ENCODE data around the gene DPM1.

The DPM1 gene

GRCh38 chr20:50969435-50969834, 11.1 kb upstream of the DPM1 start:
- DNase-seq (ENCODE audit: extremely low read depth, low read depth), result no peak
- no peak overlapping the region for H3K4me3 ChIP-seq (replicated peaks; ENCODE audit: low read depth, low read length)
- TF ChIP-seq, protein P1, sequence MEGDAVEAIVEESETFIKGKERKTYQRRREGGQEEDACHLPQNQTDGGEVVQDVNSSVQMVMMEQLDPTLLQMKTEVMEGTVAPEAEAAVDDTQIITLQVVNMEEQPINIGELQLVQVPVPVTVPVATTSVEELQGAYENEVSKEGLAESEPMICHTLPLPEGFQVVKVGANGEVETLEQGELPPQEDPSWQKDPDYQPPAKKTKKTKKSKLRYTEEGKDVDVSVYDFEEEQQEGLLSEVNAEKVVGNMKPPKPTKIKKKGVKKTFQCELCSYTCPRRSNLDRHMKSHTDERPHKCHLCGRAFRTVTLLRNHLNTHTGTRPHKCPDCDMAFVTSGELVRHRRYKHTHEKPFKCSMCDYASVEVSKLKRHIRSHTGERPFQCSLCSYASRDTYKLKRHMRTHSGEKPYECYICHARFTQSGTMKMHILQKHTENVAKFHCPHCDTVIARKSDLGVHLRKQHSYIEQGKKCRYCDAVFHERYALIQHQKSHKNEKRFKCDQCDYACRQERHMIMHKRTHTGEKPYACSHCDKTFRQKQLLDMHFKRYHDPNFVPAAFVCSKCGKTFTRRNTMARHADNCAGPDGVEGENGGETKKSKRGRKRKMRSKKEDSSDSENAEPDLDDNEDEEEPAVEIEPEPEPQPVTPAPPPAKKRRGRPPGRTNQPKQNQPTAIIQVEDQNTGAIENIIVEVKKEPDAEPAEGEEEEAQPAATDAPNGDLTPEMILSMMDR (IDR thresholded peaks at IDR 0.05; ENCODE audit: low read depth, low read length, missing control alignments), result no peak

DNA sequence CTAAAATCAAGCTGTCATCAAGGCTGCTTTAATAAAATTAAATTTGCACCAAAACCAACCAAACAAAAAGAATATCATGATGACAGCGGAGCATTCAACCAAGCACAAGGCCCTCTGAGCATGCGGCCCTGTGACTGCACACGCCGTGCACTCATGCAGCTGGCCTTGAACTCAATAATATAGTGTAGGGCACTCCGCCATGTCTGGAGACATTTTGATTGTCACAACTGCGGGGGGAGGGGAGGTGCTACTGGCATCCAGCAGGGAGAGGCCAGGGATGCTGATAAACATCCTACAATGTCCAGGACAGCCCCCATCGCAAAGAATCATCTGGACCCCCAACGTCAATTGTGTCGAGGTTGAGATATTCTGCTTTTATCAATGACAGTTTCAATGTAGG, 10.0 kb upstream of the DPM1 start:
- H3K4me3 ChIP-seq (replicated peaks; ENCODE audit: low read depth, low read length), result no peak overlapping the region
- DNase-seq (ENCODE audit: extremely low read depth, low read depth), result no peak
- TF ChIP-seq, protein P1 (IDR thresholded peaks at IDR 0.05; ENCODE audit: low read depth, low read length, missing control alignments), result no peak

DNA sequence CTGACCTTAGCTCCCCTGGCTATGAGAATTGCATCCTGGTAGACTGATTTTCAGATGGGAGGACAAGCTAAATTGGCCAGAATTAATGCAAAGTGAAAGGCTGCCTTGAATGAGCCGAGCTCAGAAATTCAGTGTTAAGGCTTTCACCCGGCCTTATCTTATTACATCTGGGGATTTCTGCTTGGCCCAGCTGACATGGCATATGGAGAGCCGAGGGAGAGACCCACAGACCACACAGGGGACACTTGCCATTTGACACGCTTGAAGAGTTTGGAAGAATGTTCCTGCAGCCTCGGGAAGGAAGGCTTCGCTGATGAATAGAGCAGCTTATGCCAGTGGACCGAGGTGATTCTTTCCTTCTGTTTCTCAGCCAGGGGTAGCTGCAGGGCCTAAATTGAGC, 9.3 kb upstream of the DPM1 start:
- no peak for DNase-seq (ENCODE audit: extremely low read depth, low read depth)
- no peak overlapping the region for H3K4me3 ChIP-seq (replicated peaks; ENCODE audit: low read depth, low read length)
- TF ChIP-seq, protein P1 (IDR thresholded peaks at IDR 0.05; ENCODE audit: low read depth, low read length, missing control alignments), result no peak

GRCh38 chr20:50959543-50960126, 1.3 kb upstream of the DPM1 start:
- TF ChIP-seq, protein P1 (IDR thresholded peaks at IDR 0.05; ENCODE audit: low read depth, low read length, missing control alignments), result no peak

DNA sequence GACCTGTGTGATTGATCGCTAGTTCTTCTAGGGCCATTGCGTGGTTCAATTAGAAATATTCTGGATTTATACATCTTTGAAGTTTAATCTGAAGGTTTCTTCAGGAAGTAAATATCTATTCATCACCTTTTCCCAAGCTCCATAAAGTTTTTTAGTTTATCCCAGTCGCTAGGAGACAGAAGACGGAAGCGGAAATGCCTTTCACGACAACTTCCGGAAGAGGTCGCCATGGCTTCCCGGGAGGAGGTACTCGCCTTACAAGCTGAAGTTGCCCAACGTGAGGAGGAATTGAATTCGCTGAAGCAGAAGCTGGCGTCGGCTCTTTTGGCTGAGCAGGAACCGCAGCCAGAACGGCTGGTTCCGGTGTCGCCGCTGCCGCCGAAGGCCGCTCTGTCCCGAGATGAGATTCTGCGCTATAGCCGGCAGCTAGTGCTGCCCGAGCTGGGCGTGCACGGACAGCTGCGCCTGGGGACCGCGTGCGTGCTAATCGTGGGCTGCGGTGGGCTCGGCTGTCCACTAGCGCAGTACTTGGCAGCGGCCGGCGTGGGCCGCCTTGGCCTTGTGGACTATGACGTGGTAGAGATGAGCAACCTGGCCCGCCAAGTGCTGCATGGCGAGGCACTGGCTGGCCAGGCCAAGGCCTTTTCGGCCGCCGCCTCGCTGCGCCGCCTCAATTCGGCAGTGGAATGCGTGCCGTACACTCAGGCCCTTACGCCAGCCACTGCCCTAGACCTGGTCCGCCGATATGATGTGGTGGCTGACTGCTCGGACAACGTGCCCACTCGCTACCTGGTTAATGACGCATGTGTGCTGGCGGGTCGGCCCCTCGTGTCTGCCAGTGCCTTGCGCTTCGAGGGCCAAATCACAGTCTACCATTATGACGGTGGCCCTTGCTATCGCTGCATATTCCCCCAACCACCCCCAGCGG, 547 bp upstream of the DPM1 start, which contains the start of gene MOCS3:
Gene MOCS3, plus strand, starts transcription at position 204 of the 928 bp plus-strand sequence. Its CDS starts 25 bp downstream, at position 229.
- H3K4me3 ChIP-seq (replicated peaks; ENCODE audit: low read depth, low read length), result peak within 1 kb of the TSS; percentile 99
- peak; percentile 82 for DNase-seq (ENCODE audit: extremely low read depth, low read depth)
- TF ChIP-seq, protein P1 (IDR thresholded peaks at IDR 0.05; ENCODE audit: low read depth, low read length, missing control alignments), result no peak

More at GRCh38 chr20:50959543-50960126, 1.3 kb upstream of the DPM1 start:
- no peak for DNase-seq (ENCODE audit: extremely low read depth, low read depth)
- peak overlapping the region; percentile 99 for H3K4me3 ChIP-seq (replicated peaks; ENCODE audit: low read depth, low read length)

GRCh38 chr20:50957276-50957675, 1.1 kb downstream of the DPM1 start:
- no peak for DNase-seq (ENCODE audit: extremely low read depth, low read depth)
- peak overlapping the region; percentile 99 for H3K4me3 ChIP-seq (replicated peaks; ENCODE audit: low read depth, low read length)
- TF ChIP-seq, protein P1 (IDR thresholded peaks at IDR 0.05; ENCODE audit: low read depth, low read length, missing control alignments), result no peak

Measured in HFF-Myc (cell line).